GM12878 (cell line): ENCODE data around the gene STK33. TPM values are rescaled to one million over a fixed set of nuclear protein-coding genes. Genes with fewer than 3 reads are reported as not detected.

Source experiments
- ATAC-seq: fragments of 200-7000 bp; cut with Tn5 transposase; 3 replicates; pipeline ENCODE4 v1.9.1; 2020; ENCODE audit warnings: mild to moderate bottlenecking, moderate library complexity
- BruUV-seq: library from RNA; stranded (reverse); fragments of 400-500 nt; replicated peaks from 2 replicates; lab custom pipeline; 2021; lab: Mats Ljungman, UMichigan
- CTCF ChIA-PET: fragments of 300-600 bp; sonication (Branson Sonifier 250); formaldehyde crosslinking; extraction: SDS; loops from one replicate; lab custom pipeline; 2021; ENCODE audit warnings: inconsistent platforms; lab: Yijun Ruan, JAX
- POLR2A ChIA-PET: fragments of 350-600 bp; formaldehyde crosslinking; extraction: SDS; loops from one replicate; lab custom pipeline; 2021; ENCODE audit warnings: inconsistent platforms; lab: Charles Lee
- RAD21 ChIA-PET: fragments of 300-600 bp; sonication (Branson Sonifier 250); formaldehyde crosslinking; loops from one replicate; lab custom pipeline; 2023; ENCODE audit warnings: antibody characterized with exemption; ENCODE audit not compliant: unreplicated experiment; lab: Charles Lee
- SMC1A ChIA-PET: fragments of 300-600 bp; sonication (Branson Sonifier 250); formaldehyde crosslinking; loops from one replicate; lab custom pipeline; 2023; ENCODE audit not compliant: unreplicated experiment, uncharacterized antibody; lab: Charles Lee
- DNase-seq: peaks from one replicate; pipeline ENCODE4 v3.0.0-alpha.2; 2011; ENCODE audit warnings: low read depth, low spot score
- FAIRE-seq: peaks from 3 replicates; lab custom pipeline; 2011; peaks lifted over from hg19 to GRCh38; lab: Jason Lieb, UNC
- H2AFZ ChIP-seq: 2 replicates; pipeline ENCODE4 v1.6.0; 2011; ENCODE audit warnings: low read depth, low read length, control low read depth; ENCODE audit not compliant: control insufficient read depth
- H3K27ac ChIP-seq: 2 replicates; pipeline ENCODE4 v1.5.1; 2011; ENCODE audit warnings: control low read depth; ENCODE audit not compliant: control insufficient read depth, insufficient read depth
- H3K27me3 ChIP-seq, 2 experiments: replicated peaks in 1 of 2; 2 replicates each; pipeline versions ENCODE4 v1.6.0 to v1.6.1; 2011; ENCODE audit warnings: low read length in 1 of 2; ENCODE audit not compliant: control insufficient read depth in 2 of 2, insufficient read depth in 2 of 2
- H3K36me3 ChIP-seq, 2 experiments: 2 replicates each; pipeline ENCODE4 v1.5.1; 2011; ENCODE audit warnings: low read length in 1 of 2; ENCODE audit not compliant: control insufficient read depth in 2 of 2, insufficient read depth in 2 of 2
- H3K4me1 ChIP-seq: 2 replicates; pipeline ENCODE4 v1.6.1; 2011; ENCODE audit warnings: mild to moderate bottlenecking, low read length, moderate library complexity, mixed read lengths; ENCODE audit not compliant: control insufficient read depth, insufficient read depth
- H3K4me2 ChIP-seq: 2 replicates; pipeline ENCODE4 v1.6.0; 2011; ENCODE audit warnings: control low read depth; ENCODE audit not compliant: control insufficient read depth, insufficient read depth
- H3K4me3 ChIP-seq: fragments of 200-600 bp; sonication (generic); 2 replicates; pipeline ENCODE4 v1.5.1; 2016
- H3K79me2 ChIP-seq: 2 replicates; pipeline ENCODE4 v1.6.0; 2011; ENCODE audit warnings: low read length; ENCODE audit not compliant: control insufficient read depth, insufficient read depth
- H3K9ac ChIP-seq: 2 replicates; pipeline ENCODE4 v1.8.0; 2011; ENCODE audit warnings: low read length, control low read depth, mixed read lengths; ENCODE audit not compliant: control insufficient read depth, insufficient read depth
- H3K9me3 ChIP-seq: replicated peaks from 3 replicates; pipeline ENCODE4 v1.5.1; 2011; ENCODE audit warnings: mild to moderate bottlenecking, low read length; ENCODE audit not compliant: control insufficient read depth, insufficient read depth
- H4K20me1 ChIP-seq: 2 replicates; pipeline ENCODE4 v1.6.0; 2011; ENCODE audit not compliant: control insufficient read depth, insufficient read depth
- EZH2 ChIP-seq: IDR thresholded peaks from 2 replicates; pipeline ENCODE4 v1.6.1; 2012; ENCODE audit warnings: low read depth, mild to moderate bottlenecking, control low read depth, inconsistent platforms, low read length, borderline replicate concordance; ENCODE audit not compliant: control insufficient read depth
- JUND ChIP-seq: IDR thresholded peaks from 2 replicates; pipeline ENCODE4 v1.6.1; 2012; ENCODE audit warnings: low read depth, mild to moderate bottlenecking, low read length, improper control_type of control experiment, moderate library complexity
- MTA2 ChIP-seq: fragments of 450-650 bp; IDR thresholded peaks from 2 replicates; pipeline ENCODE4 v1.6.1; 2016; ENCODE audit warnings: low read depth, mild to moderate bottlenecking, moderate library complexity
- NFYA ChIP-seq: IDR thresholded peaks from 2 replicates; pipeline ENCODE4 v1.6.1; 2011; ENCODE audit warnings: low read depth, mild to moderate bottlenecking, low read length, improper control_type of control experiment, borderline replicate concordance
- RAD21 ChIP-seq: IDR thresholded peaks from 2 replicates; pipeline ENCODE4 v1.6.1; 2011; ENCODE audit warnings: mild to moderate bottlenecking, low read depth, low read length, moderate library complexity; ENCODE audit not compliant: insufficient read depth
- SMC3 ChIP-seq: IDR thresholded peaks from 2 replicates; pipeline ENCODE4 v1.6.1; 2011; ENCODE audit warnings: low read length, improper control_type of control experiment, borderline replicate concordance
- SREBF2 ChIP-seq: IDR thresholded peaks from 2 replicates; pipeline ENCODE4 v1.6.1; 2012; ENCODE audit warnings: mild to moderate bottlenecking, low read length
- SUPT20H ChIP-seq: IDR thresholded peaks from 2 replicates; pipeline ENCODE4 v1.6.1; 2011; ENCODE audit warnings: low read depth, mild to moderate bottlenecking, low read length, moderate library complexity, borderline replicate concordance; ENCODE audit not compliant: control insufficient read depth
- ZSCAN29 ChIP-seq: fragments of 450-650 bp; IDR thresholded peaks from 2 replicates; pipeline ENCODE4 v1.6.1; 2017; ENCODE audit warnings: mild to moderate bottlenecking, moderate library complexity
- WGBS: methylation state at CpG from one replicate; pipeline ENCODE4 v1.1.6; 2016; ENCODE audit warnings: low lambda C conversion rate; ENCODE audit not compliant: insufficient replicate concordance, insufficient coverage; ENCODE audit errors: missing lambda C conversion rate; 5-methylcytosine and 5-hydroxymethylcytosine counted together
- in situ Hi-C: fragments of 300-500 bp; cut with MboI; formaldehyde crosslinking; loops from 9 replicates; pipeline ENCODE4 v1.14.3; 2018; ENCODE audit warnings: mixed read lengths
- intact Hi-C: fragments of 100-400 bp; cut with micrococcal nuclease; formaldehyde crosslinking; loops from one replicate; pipeline ENCODE4 v1.14.2; 2022; ENCODE audit not compliant: unreplicated experiment
- polyA plus RNA-seq, 11 experiments: library from polyadenylated mRNA; depleted of rRNA in 4 of 11; unstranded in 6 of 11; stranded (reverse) in 5 of 11; fragments of >200 nt; fragmentation: Nextera tagmentation in 4 of 11; fragmentation: Illumina TruSeq in 1 of 11; extraction: Ambion mirVana in 4 of 11; extraction: Trizol in 1 of 11; gene quantifications; 1 replicate in 1 of 11; 2 replicates in 10 of 11; pipeline versions ENCODE4 v1.2.1 to v1.2.3, GENCODE V29; 2011 to 2016; ENCODE audit warnings: inconsistent platforms in 2 of 11, missing spikeins in 2 of 11, low read depth in 1 of 11
- total RNA-seq, 4 experiments: library from RNA; depleted of rRNA in 3 of 4; stranded (reverse); fragments of >200 nt in 3 of 4; fragmentation: Illumina TruSeq in 1 of 4; extraction: Trizol in 1 of 4; gene quantifications; 2 replicates each; pipeline versions ENCODE4 v1.2.1 to v1.2.3, GENCODE V29; 2013 to 2021
- TF ChIP-seq, protein P1 (sequence below): fragments of 450-650 bp; IDR thresholded peaks from 2 replicates; pipeline ENCODE4 v1.6.1; 2016; ENCODE audit warnings: mild to moderate bottlenecking

The STK33 gene
- total and polyA plus RNA-seq, 10 of the 15 experiments (the other 5 are each of a cell fraction or from before 2014, with no cell fraction given): 5.2 to 27.3 (median 18.3) TPM

DNA sequence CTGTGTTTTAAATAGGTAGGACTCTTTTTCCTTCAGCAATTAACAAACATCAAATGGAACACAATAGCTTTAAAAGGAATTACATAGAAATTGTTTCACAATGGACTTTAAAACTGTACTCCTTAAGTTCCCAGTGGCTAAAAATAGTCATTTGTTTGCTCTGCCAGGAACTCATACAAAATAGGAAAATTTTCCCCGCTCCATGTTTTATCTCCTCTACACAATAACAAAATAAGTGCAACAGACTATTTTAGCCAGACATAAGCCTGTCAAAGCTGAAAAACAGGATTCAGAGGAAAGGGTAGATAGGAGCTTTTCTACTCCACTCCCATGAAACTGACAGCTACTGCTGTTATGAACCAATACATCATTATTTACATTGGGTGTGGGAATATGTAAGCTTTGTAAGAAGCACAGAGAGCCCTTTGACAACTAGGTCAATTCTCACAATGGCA, 90.1 kb downstream of the STK33 start:
- Histone ChIP-seq H3K4me3 (no peak overlapping the region), H3K27ac (no peak overlapping the region), H3K9ac (no peak overlapping the region), H3K9me3 (no peaks in the 10 kb centered on the region; the same call in 2 of the 3 replicates), H4K20me1 (no peaks in the 10 kb centered on the region), H3K4me2 (no peak overlapping the region), H2AFZ (no peak overlapping the region), H3K4me1 (no peaks in the 10 kb centered on the region), H3K27me3 (no peaks in the 10 kb centered on the region), H3K36me3 (no peaks in the 10 kb centered on the region), H3K79me2 (no peaks in the 10 kb centered on the region)
- in situ Hi-C loops (no loop called here), intact Hi-C loops (no loop called here)
- DNase-seq (no peak), ATAC-seq (no peak), FAIRE-seq (no peak)
- ChIA-PET CTCF (no interaction called here), RAD21 (no interaction called here), SMC1A (interaction anchor here (0.8 to 1.8 kb wide), 3 partner anchors 12 to 63 kb away, joined by 3 to 4 read pairs (median 4); no protein-coding TSS in a partner anchor), POLR2A (no interaction called here)
- BruUV-seq: no TSS peak
- 96% methylated on average over 1 of the region's 1 CpG for WGBS
- TF ChIP-seq MTA2 (no peak), SREBF2 (no peak), ZSCAN29 (no peak), SMC3 (no peak), SUPT20H (no peak), EZH2 (no peak), RAD21 (no peak), NFYA (no peak), JUND (no peak)
- TF ChIP-seq, protein P1, sequence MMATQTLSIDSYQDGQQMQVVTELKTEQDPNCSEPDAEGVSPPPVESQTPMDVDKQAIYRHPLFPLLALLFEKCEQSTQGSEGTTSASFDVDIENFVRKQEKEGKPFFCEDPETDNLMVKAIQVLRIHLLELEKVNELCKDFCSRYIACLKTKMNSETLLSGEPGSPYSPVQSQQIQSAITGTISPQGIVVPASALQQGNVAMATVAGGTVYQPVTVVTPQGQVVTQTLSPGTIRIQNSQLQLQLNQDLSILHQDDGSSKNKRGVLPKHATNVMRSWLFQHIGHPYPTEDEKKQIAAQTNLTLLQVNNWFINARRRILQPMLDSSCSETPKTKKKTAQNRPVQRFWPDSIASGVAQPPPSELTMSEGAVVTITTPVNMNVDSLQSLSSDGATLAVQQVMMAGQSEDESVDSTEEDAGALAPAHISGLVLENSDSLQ: no peak
